Smooth muscle cell (in vitro differentiated cells): ENCODE data around the gene DEK. TPM values are rescaled to one million over a fixed set of nuclear protein-coding genes. Genes with fewer than 3 reads are reported as not detected.
"Not testable (repeated sequence)": the region's sequence is repeated elsewhere in the genome, so short reads cannot be mapped to it uniquely, and the experiment has no call there.

Experiments used
- DNase-seq: peaks from one replicate; lab custom pipeline; 2025; ENCODE audit not compliant: unreplicated experiment; lab: John Stamatoyannopoulos, UW
- H2AFZ ChIP-seq: fragments of 200-600 bp; sonication (generic); 2 replicates; pipeline ENCODE4 v1.6.0; 2016; ENCODE audit warnings: antibody characterized with exemption, low read depth, mild to moderate bottlenecking
- H3F3A ChIP-seq: fragments of 200-600 bp; sonication (generic); 2 replicates; pipeline ENCODE4 v1.6.0; 2017; ENCODE audit warnings: antibody characterized with exemption, low read depth
- H3K27ac ChIP-seq: fragments of 200-600 bp; sonication (generic); 2 replicates; pipeline ENCODE4 v1.5.1; 2016; ENCODE audit warnings: low read depth, mild to moderate bottlenecking
- H3K27me3 ChIP-seq: fragments of 200-600 bp; sonication (generic); 2 replicates; pipeline ENCODE4 v1.6.1; 2016; ENCODE audit warnings: low read depth, mild to moderate bottlenecking
- H3K36me3 ChIP-seq: fragments of 200-600 bp; sonication (generic); 2 replicates; pipeline ENCODE4 v1.5.1; 2016; ENCODE audit warnings: low read depth
- H3K4me1 ChIP-seq: fragments of 200-600 bp; sonication (generic); 2 replicates; pipeline ENCODE4 v1.5.1; 2016; ENCODE audit warnings: low read depth
- H3K4me2 ChIP-seq: fragments of 200-600 bp; sonication (generic); 2 replicates; pipeline ENCODE4 v1.6.0; 2016; ENCODE audit warnings: mild to moderate bottlenecking
- H3K4me3 ChIP-seq: fragments of 200-600 bp; sonication (generic); 2 replicates; pipeline ENCODE4 v1.5.1; 2016; ENCODE audit warnings: mild to moderate bottlenecking
- H3K79me2 ChIP-seq: fragments of 200-600 bp; sonication (generic); 2 replicates; pipeline ENCODE4 v1.6.0; 2016; ENCODE audit warnings: low read depth, mild to moderate bottlenecking
- H3K9ac ChIP-seq: fragments of 200-600 bp; sonication (generic); 2 replicates; pipeline ENCODE4 v1.6.0; 2016; ENCODE audit warnings: low read depth
- H3K9me3 ChIP-seq: fragments of 200-600 bp; sonication (generic); replicated peaks from 2 replicates; pipeline ENCODE4 v1.5.1; 2016; ENCODE audit warnings: low read depth
- H4K20me1 ChIP-seq: fragments of 200-600 bp; sonication (generic); 2 replicates; pipeline ENCODE4 v1.6.0; 2016; ENCODE audit warnings: low read depth
- WGBS: methylation state at CpG from one replicate; pipeline ENCODE4 v1.1.7; 2016; ENCODE audit warnings: low lambda C conversion rate; 5-methylcytosine and 5-hydroxymethylcytosine counted together
- polyA plus RNA-seq: library from polyadenylated mRNA; unstranded; fragments of >200 nt; fragmentation: Nextera tagmentation; extraction: Ambion mirVana; gene quantifications from 2 replicates; pipeline ENCODE4 v1.2.1, GENCODE V29; 2016
- total RNA-seq: library from RNA; depleted of rRNA; stranded (reverse); fragments of >200 nt; gene quantifications from 2 replicates; pipeline ENCODE4 v1.2.3, GENCODE V29; 2014
- TF ChIP-seq, protein P1 (sequence below): fragments of 200-600 bp; sonication (generic); IDR thresholded peaks from 2 replicates; pipeline ENCODE4 v1.5.1; 2017; ENCODE audit warnings: borderline replicate concordance, mild to moderate bottlenecking, antibody characterized with exemption; ENCODE audit not compliant: insufficient read depth, poor library complexity, severe bottlenecking

The DEK gene
- total and polyA plus RNA-seq, 2 experiments from 2014 or later = 33.7 to 56.5 TPM

- Histone ChIP-seq H3K4me2 (no peak overlapping the region), H3K4me3 (no peak overlapping the region), H3F3A (no peaks in the 10 kb centered on the region), H3K27me3 (no peaks in the 10 kb centered on the region), H3K27ac (no peak overlapping the region), H3K36me3 (peaks cover 25% of the 10 kb centered on the region), H3K79me2 (peaks cover 10% of the 10 kb centered on the region), H3K9me3 (no peaks in the 10 kb centered on the region), H2AFZ (no peak overlapping the region), H3K4me1 (no peaks in the 10 kb centered on the region), H4K20me1 (no peaks in the 10 kb centered on the region), H3K9ac (no peak overlapping the region)
- no peak for DNase-seq
- WGBS = 87% methylated on average over 2 of the region's 2 CpGs
- TF ChIP-seq, protein P1, sequence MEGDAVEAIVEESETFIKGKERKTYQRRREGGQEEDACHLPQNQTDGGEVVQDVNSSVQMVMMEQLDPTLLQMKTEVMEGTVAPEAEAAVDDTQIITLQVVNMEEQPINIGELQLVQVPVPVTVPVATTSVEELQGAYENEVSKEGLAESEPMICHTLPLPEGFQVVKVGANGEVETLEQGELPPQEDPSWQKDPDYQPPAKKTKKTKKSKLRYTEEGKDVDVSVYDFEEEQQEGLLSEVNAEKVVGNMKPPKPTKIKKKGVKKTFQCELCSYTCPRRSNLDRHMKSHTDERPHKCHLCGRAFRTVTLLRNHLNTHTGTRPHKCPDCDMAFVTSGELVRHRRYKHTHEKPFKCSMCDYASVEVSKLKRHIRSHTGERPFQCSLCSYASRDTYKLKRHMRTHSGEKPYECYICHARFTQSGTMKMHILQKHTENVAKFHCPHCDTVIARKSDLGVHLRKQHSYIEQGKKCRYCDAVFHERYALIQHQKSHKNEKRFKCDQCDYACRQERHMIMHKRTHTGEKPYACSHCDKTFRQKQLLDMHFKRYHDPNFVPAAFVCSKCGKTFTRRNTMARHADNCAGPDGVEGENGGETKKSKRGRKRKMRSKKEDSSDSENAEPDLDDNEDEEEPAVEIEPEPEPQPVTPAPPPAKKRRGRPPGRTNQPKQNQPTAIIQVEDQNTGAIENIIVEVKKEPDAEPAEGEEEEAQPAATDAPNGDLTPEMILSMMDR = no peak
These were observed 24.1 kb downstream of the DEK start for GRCh38 chr6:18240230-18240629.

GRCh38 chr6:18237167-18237566 lies 27.2 kb downstream of the DEK start:
- Histone ChIP-seq H3K9me3 (no peaks in the 10 kb centered on the region), H3K79me2 (peaks cover 17% of the 10 kb centered on the region), H4K20me1 (no peaks in the 10 kb centered on the region), H3K27ac (no peak overlapping the region), H3K36me3 (peaks cover 23% of the 10 kb centered on the region), H2AFZ (no peak overlapping the region), H3K9ac (no peak overlapping the region), H3K4me3 (no peak overlapping the region), H3K4me2 (no peak overlapping the region), H3F3A (no peaks in the 10 kb centered on the region), H3K27me3 (no peaks in the 10 kb centered on the region), H3K4me1 (no peaks in the 10 kb centered on the region)
- TF ChIP-seq, protein P1 = no peak
- no peak for DNase-seq
- WGBS = 100% methylated on average over 1 of the region's 1 CpG

GRCh38 chr6:18235524-18235923 lies 28.8 kb downstream of the DEK start:
- H2AFZ ChIP-seq = no peak overlapping the region
- no peak overlapping the region for H3K4me3 ChIP-seq
- H3K4me1 ChIP-seq = no peaks in the 10 kb centered on the region
- H3K9ac ChIP-seq = no peak overlapping the region
- peaks cover 31% of the 10 kb centered on the region for H3K36me3 ChIP-seq
- no peak overlapping the region for H3K4me2 ChIP-seq
- peaks cover 27% of the 10 kb centered on the region for H3K79me2 ChIP-seq
- no peak for DNase-seq
- TF ChIP-seq, protein P1 = no peak
- no peaks in the 10 kb centered on the region for H4K20me1 ChIP-seq
- H3K9me3 ChIP-seq = no peaks in the 10 kb centered on the region
- H3F3A ChIP-seq = no peaks in the 10 kb centered on the region
- 96% methylated on average over 3 of the region's 3 CpGs for WGBS
- H3K27ac ChIP-seq = no peak overlapping the region
- H3K27me3 ChIP-seq = no peaks in the 10 kb centered on the region

DNA sequence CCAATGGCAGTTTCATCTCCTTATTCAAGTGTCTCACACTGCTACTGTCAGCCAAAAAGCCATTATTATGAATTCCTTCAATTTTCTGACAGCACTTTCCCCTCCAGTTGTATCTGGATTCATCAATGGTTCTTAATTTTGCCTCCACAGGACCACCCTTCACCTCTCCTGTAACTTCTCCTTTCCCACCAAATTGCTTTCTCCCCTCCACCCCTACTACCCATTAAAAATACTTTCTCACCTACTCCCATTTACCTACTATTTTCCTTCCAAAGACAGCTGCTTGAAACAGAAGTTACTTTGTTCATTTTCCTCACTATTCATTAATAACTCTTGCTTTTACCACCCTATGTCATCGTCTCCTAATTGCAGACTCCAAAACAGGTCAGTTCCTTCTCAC lies 29.8 kb downstream of the DEK start:
- Histone ChIP-seq H3K36me3 (peaks cover 31% of the 10 kb centered on the region), H3K27me3 (no peaks in the 10 kb centered on the region), H3K27ac (no peak overlapping the region), H3F3A (no peaks in the 10 kb centered on the region), H3K4me3 (no peak overlapping the region), H3K9me3 (no peaks in the 10 kb centered on the region), H3K4me1 (no peaks in the 10 kb centered on the region), H2AFZ (no peak overlapping the region), H4K20me1 (no peaks in the 10 kb centered on the region), H3K79me2 (peaks cover 27% of the 10 kb centered on the region), H3K9ac (no peak overlapping the region), H3K4me2 (no peak overlapping the region)
- 100% methylated on average over 1 of the region's 1 CpG for WGBS
- no peak for DNase-seq
- TF ChIP-seq, protein P1 = no peak

DNA sequence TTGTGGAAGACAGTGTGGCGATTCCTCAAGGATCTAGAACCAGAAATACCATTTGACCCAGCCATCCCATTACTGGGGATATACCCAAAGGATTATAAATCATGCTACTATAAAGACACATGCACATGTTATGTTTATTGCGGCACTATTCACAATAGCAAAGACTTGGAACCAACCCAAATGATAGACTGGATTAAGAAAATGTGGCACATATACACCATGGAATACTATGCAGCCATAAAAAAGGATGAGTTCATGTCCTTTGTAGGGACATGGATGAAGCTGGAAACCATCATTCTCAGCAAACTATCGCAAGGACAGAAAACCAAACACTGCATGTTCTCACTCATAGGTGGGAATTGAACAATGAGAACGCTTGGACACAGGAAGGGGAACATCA lies 30.6 kb downstream of the DEK start:
- H3K4me1 ChIP-seq, H3K9me3 ChIP-seq, H2AFZ ChIP-seq, H3K9ac ChIP-seq, H3F3A ChIP-seq, H3K27me3 ChIP-seq, H4K20me1 ChIP-seq, DNase-seq, H3K4me2 ChIP-seq, H3K4me3 ChIP-seq, H3K27ac ChIP-seq: not testable (repeated sequence)
- peaks cover 31% of the 10 kb centered on the region for H3K36me3 ChIP-seq
- 93% methylated on average over 3 of the region's 4 CpGs for WGBS
- peaks cover 27% of the 10 kb centered on the region for H3K79me2 ChIP-seq

DNA sequence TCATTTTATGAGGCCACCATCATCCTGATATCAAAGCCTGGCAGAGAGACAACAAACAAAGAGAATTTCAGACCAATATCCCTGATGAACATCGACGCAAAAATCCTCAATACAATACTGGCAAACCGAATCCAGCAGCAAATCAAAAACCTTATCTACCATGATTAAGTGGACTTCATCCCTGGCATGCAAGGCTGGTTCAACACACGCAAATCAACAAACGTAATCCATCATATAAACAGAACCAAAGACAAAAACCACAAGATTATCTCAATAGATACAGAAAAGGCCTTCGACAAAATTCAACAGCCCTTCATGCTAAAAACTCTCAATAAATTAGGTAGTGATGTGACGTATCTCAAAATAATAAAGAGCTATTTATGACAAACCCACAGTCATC lies 32.5 kb downstream of the DEK start:
- H3K4me3 ChIP-seq, H3K4me1 ChIP-seq, H3K27me3 ChIP-seq, H3K27ac ChIP-seq, H3K9me3 ChIP-seq, DNase-seq, H4K20me1 ChIP-seq, H3F3A ChIP-seq, H2AFZ ChIP-seq, H3K4me2 ChIP-seq, H3K9ac ChIP-seq: not testable (repeated sequence)
- peaks cover 27% of the 10 kb centered on the region for H3K79me2 ChIP-seq
- peaks cover 23% of the 10 kb centered on the region for H3K36me3 ChIP-seq
- 98% methylated on average over 7 of the region's 7 CpGs for WGBS
